ENCODE data around the gene DIS3L2. TPM values are rescaled to one million over a fixed set of nuclear protein-coding genes. Genes with fewer than 3 reads are reported as not detected.

DIS3L2 gene
- total and polyA plus RNA-seq, 2 of the 8 experiments (the other 6 are each of a cell fraction or from before 2014, with no cell fraction given), result 11.5 to 21.6 TPM

- TF ChIP-seq HDAC6 (IDR thresholded peaks at IDR 0.05; ENCODE audit: low read depth, low read length) (no peak), ATF2 (IDR thresholded peaks at IDR 0.05; ENCODE audit: low read length) (no peak), YY1 (IDR thresholded peaks at IDR 0.05; ENCODE audit: low read depth, low read length) (no peak), SP2 (IDR thresholded peaks at IDR 0.05; ENCODE audit: low read length) (no peak), CREB1 (IDR thresholded peaks at IDR 0.05) (no peak), ASH2L (IDR thresholded peaks at IDR 0.05; ENCODE audit: low read length) (no peak), MAX (IDR thresholded peaks at IDR 0.05) (no peak), BRCA1 (IDR thresholded peaks at IDR 0.05; ENCODE audit: low read depth, low read length) (no peak)
Measured at GRCh38 chr2:232336241-232336736, 374.8 kb downstream of the DIS3L2 start (continued).

Measured in H1 (cell line).